ENCODE results near the gene PTPRM.

DNA sequence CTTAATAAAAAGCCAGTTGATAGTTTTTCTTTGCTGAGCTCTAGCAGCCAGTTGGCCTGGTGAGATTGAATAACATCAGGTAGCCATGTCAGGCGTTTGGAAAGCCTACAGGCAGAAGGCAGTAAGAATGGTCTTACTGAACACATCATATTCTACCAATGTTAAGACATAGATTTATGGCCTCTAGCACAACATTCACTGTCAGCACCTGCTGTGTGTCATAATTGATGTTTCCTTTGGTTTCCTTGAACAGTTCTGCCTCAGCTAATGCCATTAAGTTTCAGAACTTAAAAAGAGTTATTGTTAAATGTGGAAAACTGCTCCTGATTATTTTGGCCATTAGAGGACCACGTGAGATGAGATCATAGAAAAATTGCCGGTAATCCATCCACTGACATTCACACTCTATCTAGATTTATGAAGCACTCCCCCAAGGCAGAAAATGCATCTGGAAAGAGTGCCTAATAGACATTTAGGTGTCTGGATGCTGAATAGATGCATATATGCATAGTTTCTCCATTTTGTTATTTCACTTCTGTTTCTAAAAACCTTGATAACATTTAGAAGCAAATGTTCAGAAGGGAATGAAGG is 434.7 kb downstream of the PTPRM start:
- TF ChIP-seq, protein P1, sequence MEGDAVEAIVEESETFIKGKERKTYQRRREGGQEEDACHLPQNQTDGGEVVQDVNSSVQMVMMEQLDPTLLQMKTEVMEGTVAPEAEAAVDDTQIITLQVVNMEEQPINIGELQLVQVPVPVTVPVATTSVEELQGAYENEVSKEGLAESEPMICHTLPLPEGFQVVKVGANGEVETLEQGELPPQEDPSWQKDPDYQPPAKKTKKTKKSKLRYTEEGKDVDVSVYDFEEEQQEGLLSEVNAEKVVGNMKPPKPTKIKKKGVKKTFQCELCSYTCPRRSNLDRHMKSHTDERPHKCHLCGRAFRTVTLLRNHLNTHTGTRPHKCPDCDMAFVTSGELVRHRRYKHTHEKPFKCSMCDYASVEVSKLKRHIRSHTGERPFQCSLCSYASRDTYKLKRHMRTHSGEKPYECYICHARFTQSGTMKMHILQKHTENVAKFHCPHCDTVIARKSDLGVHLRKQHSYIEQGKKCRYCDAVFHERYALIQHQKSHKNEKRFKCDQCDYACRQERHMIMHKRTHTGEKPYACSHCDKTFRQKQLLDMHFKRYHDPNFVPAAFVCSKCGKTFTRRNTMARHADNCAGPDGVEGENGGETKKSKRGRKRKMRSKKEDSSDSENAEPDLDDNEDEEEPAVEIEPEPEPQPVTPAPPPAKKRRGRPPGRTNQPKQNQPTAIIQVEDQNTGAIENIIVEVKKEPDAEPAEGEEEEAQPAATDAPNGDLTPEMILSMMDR (IDR thresholded peaks at IDR 0.05): no peak
- TF ChIP-seq SIN3A (IDR thresholded peaks at IDR 0.05; ENCODE audit: borderline replicate concordance, insufficient read depth, low read depth, low read length): no peak

Measured in Panc1 (cell line).